Suprapubic skin (tissue), 4 donors: Measurements from ENCODE around the gene CD9.

Experiments
- CTCF ChIP-seq, 2 donors: fragments of 200-600 bp in 1 of 2; fragments of 450-650 bp in 1 of 2; sonication (generic) in 1 of 2; IDR thresholded peaks; one replicate each; pipeline ENCODE4 v1.5.1; 2016 to 2019; ENCODE audit warnings: antibody characterized with exemption in 2 of 2, mild to moderate bottlenecking in 1 of 2, moderate library complexity in 1 of 2
- EP300 ChIP-seq: sonication (generic); formaldehyde crosslinking; IDR thresholded peaks from one replicate; pipeline ENCODE4 v1.6.1; 2017; ENCODE audit warnings: antibody characterized with exemption
- POLR2A ChIP-seq, 2 donors: fragments of 450-650 bp; IDR thresholded peaks; one replicate each; pipeline ENCODE4 v1.6.1; 2017; ENCODE audit warnings: antibody characterized with exemption in 2 of 2, mild to moderate bottlenecking in 2 of 2, moderate library complexity in 2 of 2
- POLR2AphosphoS5 ChIP-seq, 3 donors: sonication (generic); formaldehyde crosslinking; IDR thresholded peaks; one replicate each; pipeline ENCODE4 v1.6.1; 2017; ENCODE audit warnings: antibody characterized with exemption in 3 of 3

DNA sequence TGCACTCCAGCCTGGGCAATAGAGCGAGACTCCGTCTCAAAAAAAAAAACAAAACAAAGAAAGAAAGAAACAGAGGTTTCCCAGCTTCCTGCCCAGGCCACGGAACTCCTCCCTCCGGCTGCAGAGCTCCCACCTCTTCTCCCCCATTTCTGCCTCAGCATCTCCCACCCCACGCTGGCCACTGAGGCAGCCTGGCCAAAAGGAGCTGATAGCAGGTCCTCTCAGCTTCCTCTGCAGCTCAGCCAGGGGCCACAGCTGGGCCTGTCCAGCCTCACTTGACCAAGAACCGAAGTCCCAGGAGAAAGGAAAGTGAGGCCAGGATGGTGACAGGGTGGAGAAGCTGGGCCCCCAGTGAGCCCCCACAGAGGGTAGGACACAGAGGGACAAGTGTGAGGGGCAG lies 33.4 kb upstream of the CD9 start:
- TF ChIP-seq EP300 (no peak), POLR2AphosphoS5 (IDR thresholded peaks at IDR 0.05) (no peak), CTCF (IDR thresholded peaks at IDR 0.05) (no peak), POLR2A (IDR thresholded peaks at IDR 0.05) (no peak)
